ENCODE measurements around the gene FOXI2. TPM values are rescaled to one million over a fixed set of nuclear protein-coding genes. Genes with fewer than 3 reads are reported as not detected.

Gene FOXI2
- total RNA-seq (2022; extraction: Qiagen RNA extraction; ENCODE audit: low read depth) = not detected in 5 replicates

GRCh38 chr10:127736915-127737562 is at the start of gene FOXI2:
TSS of gene FOXI2 (plus strand) at chr10:127737185. CDS start at chr10:127737274, 89 bp downstream.

Other genes starting within 250 kb of the FOXI2 start
- gene NPS, start 187.9 kb upstream of the FOXI2 start, total RNA-seq (2022; extraction: Qiagen RNA extraction; ENCODE audit: low read depth) = not detected in 5 replicates
- not detected in 5 replicates for gene CLRN3, start 155.8 kb downstream of the FOXI2 start, total RNA-seq (2022; extraction: Qiagen RNA extraction; ENCODE audit: low read depth)
- 3.3 to 6.2 TPM (median 5.7 TPM) in 5 replicates for gene PTPRE, start 169.9 kb downstream of the FOXI2 start, total RNA-seq (2022; extraction: Qiagen RNA extraction; ENCODE audit: low read depth)

Measured in A549 treated with GW870086 at 1 μM for 4 hours (cell line).